HEK293 (cell line): ENCODE data around the gene RAP1GAP.

ENCODE experiments used
- GFI1B ChIP-seq: fragments of 450-650 bp; formaldehyde crosslinking; IDR thresholded peaks from 2 replicates; pipeline ENCODE4 v1.5.1; 2016; ENCODE audit warnings: missing biosample characterization, missing genetic modification characterization
- GLI4 ChIP-seq: fragments of 450-650 bp; formaldehyde crosslinking; IDR thresholded peaks from 2 replicates; pipeline ENCODE4 v1.5.1; 2016; ENCODE audit warnings: missing biosample characterization, missing genetic modification characterization
- HOXC10 ChIP-seq: sonication (generic); formaldehyde crosslinking; IDR thresholded peaks from 2 replicates; pipeline ENCODE4 v1.8.1; 2023; ENCODE audit warnings: mild to moderate bottlenecking, missing genetic modification reagents
- INSM2 ChIP-seq: fragments of 450-650 bp; formaldehyde crosslinking; IDR thresholded peaks from 2 replicates; pipeline ENCODE4 v1.5.1; 2016; ENCODE audit warnings: missing biosample characterization, missing genetic modification characterization
- KLF9 ChIP-seq: fragments of 450-650 bp; formaldehyde crosslinking; IDR thresholded peaks from 2 replicates; pipeline ENCODE4 v1.5.1; 2016; ENCODE audit warnings: missing biosample characterization, missing genetic modification characterization, low read depth
- MYNN ChIP-seq: fragments of 450-650 bp; formaldehyde crosslinking; IDR thresholded peaks from 2 replicates; pipeline ENCODE4 v1.5.1; 2016; ENCODE audit warnings: missing biosample characterization, missing genetic modification characterization, borderline replicate concordance
- PBX3 ChIP-seq: sonication (generic); formaldehyde crosslinking; IDR thresholded peaks from 2 replicates; pipeline ENCODE4 v1.8.1; 2022; ENCODE audit warnings: mild to moderate bottlenecking, moderate library complexity, missing genetic modification reagents
- SALL2 ChIP-seq: fragments of 450-650 bp; formaldehyde crosslinking; IDR thresholded peaks from 2 replicates; pipeline ENCODE4 v1.5.0; 2017; ENCODE audit warnings: missing biosample characterization, mild to moderate bottlenecking, missing genetic modification characterization, borderline replicate concordance
- TCF7L2 ChIP-seq: IDR thresholded peaks from 2 replicates; pipeline ENCODE4 v1.6.1; 2011; ENCODE audit warnings: low read depth, mild to moderate bottlenecking, inconsistent platforms, low read length, moderate library complexity, borderline replicate concordance
- WT1 ChIP-seq: fragments of 450-650 bp; formaldehyde crosslinking; IDR thresholded peaks from 2 replicates; pipeline ENCODE4 v1.5.1; 2016; ENCODE audit warnings: missing biosample characterization, missing genetic modification characterization
- ZBTB1 ChIP-seq: fragments of 450-650 bp; formaldehyde crosslinking; IDR thresholded peaks from 2 replicates; pipeline ENCODE4 v1.5.1; 2016; ENCODE audit warnings: missing biosample characterization, missing genetic modification characterization
- ZBTB17 ChIP-seq: fragments of 450-650 bp; formaldehyde crosslinking; IDR thresholded peaks from 2 replicates; pipeline ENCODE4 v1.5.1; 2016; ENCODE audit warnings: missing biosample characterization, missing genetic modification characterization
- ZBTB48 ChIP-seq: fragments of 450-650 bp; formaldehyde crosslinking; IDR thresholded peaks from 2 replicates; pipeline ENCODE4 v1.5.1; 2016; ENCODE audit warnings: missing biosample characterization, missing genetic modification characterization
- ZEB2 ChIP-seq: fragments of 450-650 bp; formaldehyde crosslinking; IDR thresholded peaks from 2 replicates; pipeline ENCODE4 v1.5.1; 2016; ENCODE audit warnings: missing biosample characterization, missing genetic modification characterization
- ZNF112 ChIP-seq: fragments of 450-650 bp; formaldehyde crosslinking; IDR thresholded peaks from 2 replicates; pipeline ENCODE4 v1.5.0; 2017; ENCODE audit warnings: missing biosample characterization, missing genetic modification characterization
- ZNF132 ChIP-seq: fragments of 450-650 bp; formaldehyde crosslinking; IDR thresholded peaks from 2 replicates; pipeline ENCODE4 v1.5.1; 2017; ENCODE audit warnings: missing biosample characterization, missing genetic modification characterization, borderline replicate concordance
- ZNF155 ChIP-seq: fragments of 450-650 bp; formaldehyde crosslinking; IDR thresholded peaks from 2 replicates; pipeline ENCODE4 v1.5.1; 2016; ENCODE audit warnings: missing biosample characterization, missing genetic modification characterization
- ZNF157 ChIP-seq: fragments of 450-650 bp; formaldehyde crosslinking; IDR thresholded peaks from 2 replicates; pipeline ENCODE4 v1.5.1; 2016; ENCODE audit warnings: missing biosample characterization, missing genetic modification characterization
- ZNF16 ChIP-seq: fragments of 450-650 bp; formaldehyde crosslinking; IDR thresholded peaks from 2 replicates; pipeline ENCODE4 v1.5.1; 2016; ENCODE audit warnings: low read depth, missing biosample characterization, missing genetic modification characterization
- ZNF169 ChIP-seq: fragments of 450-650 bp; formaldehyde crosslinking; IDR thresholded peaks from 2 replicates; pipeline ENCODE4 v1.5.1; 2016; ENCODE audit warnings: missing biosample characterization, missing genetic modification characterization
- ZNF24 ChIP-seq: fragments of 450-650 bp; formaldehyde crosslinking; IDR thresholded peaks from 2 replicates; pipeline ENCODE4 v1.5.1; 2016; ENCODE audit warnings: missing biosample characterization, missing genetic modification characterization
- ZNF311 ChIP-seq: fragments of 450-650 bp; formaldehyde crosslinking; IDR thresholded peaks from 2 replicates; pipeline ENCODE4 v1.5.1; 2017; ENCODE audit warnings: missing biosample characterization, missing genetic modification characterization, borderline replicate concordance
- ZNF324 ChIP-seq: fragments of 450-650 bp; formaldehyde crosslinking; IDR thresholded peaks from 2 replicates; pipeline ENCODE4 v1.5.1; 2016; ENCODE audit warnings: missing biosample characterization, missing genetic modification characterization
- ZNF335 ChIP-seq: fragments of 450-650 bp; formaldehyde crosslinking; conservative IDR thresholded peaks from 2 replicates; pipeline ENCODE4 v1.5.1; 2016; ENCODE audit warnings: missing biosample characterization, missing genetic modification characterization
- ZNF394 ChIP-seq: fragments of 450-650 bp; formaldehyde crosslinking; IDR thresholded peaks from 2 replicates; pipeline ENCODE4 v1.5.1; 2016; ENCODE audit warnings: missing biosample characterization, missing genetic modification characterization, mild to moderate bottlenecking, moderate library complexity, borderline replicate concordance
- ZNF398 ChIP-seq: fragments of 450-650 bp; formaldehyde crosslinking; IDR thresholded peaks from 2 replicates; pipeline ENCODE4 v1.5.1; 2017; ENCODE audit warnings: missing biosample characterization, missing genetic modification characterization
- ZNF473 ChIP-seq: fragments of 450-650 bp; formaldehyde crosslinking; IDR thresholded peaks from 2 replicates; pipeline ENCODE4 v1.5.1; 2017; ENCODE audit warnings: missing biosample characterization, missing genetic modification characterization
- ZNF530 ChIP-seq: fragments of 450-650 bp; formaldehyde crosslinking; IDR thresholded peaks from 2 replicates; pipeline ENCODE4 v1.5.1; 2016; ENCODE audit warnings: low read depth, missing biosample characterization, missing genetic modification characterization
- ZNF544 ChIP-seq: fragments of 450-650 bp; formaldehyde crosslinking; IDR thresholded peaks from 2 replicates; pipeline ENCODE4 v1.5.0; 2017; ENCODE audit warnings: missing biosample characterization, missing genetic modification characterization
- ZNF707 ChIP-seq: fragments of 450-650 bp; formaldehyde crosslinking; IDR thresholded peaks from 2 replicates; pipeline ENCODE4 v1.5.1; 2016; ENCODE audit warnings: missing biosample characterization, missing genetic modification characterization
- ZNF785 ChIP-seq: fragments of 450-650 bp; formaldehyde crosslinking; IDR thresholded peaks from 2 replicates; pipeline ENCODE4 v1.5.1; 2016; ENCODE audit warnings: missing biosample characterization, missing genetic modification characterization
- ZNF791 ChIP-seq: fragments of 450-650 bp; formaldehyde crosslinking; IDR thresholded peaks from 2 replicates; pipeline ENCODE4 v1.5.1; 2016; ENCODE audit warnings: missing biosample characterization, missing genetic modification characterization
- TF ChIP-seq, protein P1 (sequence below): fragments of 450-650 bp; formaldehyde crosslinking; IDR thresholded peaks from 2 replicates; pipeline ENCODE4 v1.5.1; 2017; ENCODE audit warnings: missing biosample characterization, missing genetic modification characterization
- TF ChIP-seq, protein P2 (sequence below): fragments of 450-650 bp; formaldehyde crosslinking; IDR thresholded peaks from 2 replicates; pipeline ENCODE4 v1.5.1; 2017; ENCODE audit warnings: missing biosample characterization, missing genetic modification characterization

RAP1GAP gene

DNA sequence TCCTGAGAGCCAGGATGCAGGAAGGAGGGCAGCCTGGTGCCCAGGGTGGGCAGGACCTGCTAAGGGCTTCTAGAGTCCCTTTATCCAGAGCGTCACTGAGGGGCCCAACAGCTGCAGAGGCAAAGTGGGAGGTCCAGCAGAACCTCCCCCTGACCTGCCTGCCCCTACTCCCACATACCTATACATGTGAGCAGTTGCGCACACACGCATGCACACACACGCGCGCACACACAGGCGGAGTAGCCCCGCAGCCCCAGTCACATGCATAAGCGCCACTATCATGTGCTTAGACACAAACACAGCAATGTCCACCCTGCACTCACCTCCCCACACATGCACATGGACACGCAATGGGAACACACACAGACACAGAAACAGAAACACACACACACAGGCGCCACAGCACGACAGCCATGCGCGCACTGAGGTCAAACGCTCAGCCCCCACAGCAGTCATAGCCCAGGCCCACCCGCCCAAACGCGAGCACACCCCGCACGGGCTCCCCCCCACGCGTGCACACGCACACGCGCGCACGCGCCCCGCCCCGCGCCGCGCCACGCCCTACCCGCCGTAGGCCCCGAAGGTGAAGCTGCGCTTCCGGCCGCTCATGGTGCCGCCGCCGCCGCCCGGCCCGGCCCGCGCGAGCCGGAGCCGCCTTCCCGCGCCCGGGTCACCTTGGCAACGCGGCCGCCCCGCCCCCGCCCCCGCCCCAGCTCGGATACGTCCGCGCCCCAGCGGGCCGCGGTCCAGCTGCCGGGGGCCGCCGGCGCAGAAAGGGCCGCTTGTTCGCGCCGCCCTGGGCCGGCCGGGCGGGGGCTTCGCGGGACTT is 17.7 kb downstream of the RAP1GAP start (continued):
- no peak for TF ChIP-seq GLI4 (tag by site-specific recombination)
- no peak; the same call in 1 of the 2 replicates for TF ChIP-seq ZNF785 (tag by site-specific recombination)
- TF ChIP-seq ZNF335 (tag by site-specific recombination), result peak; percentile 73
- TF ChIP-seq ZBTB17 (tag by site-specific recombination), result no peak
- no peak for TF ChIP-seq ZEB2 (tag by site-specific recombination)
- TF ChIP-seq ZNF112 (tag by site-specific recombination), result no peak
- TF ChIP-seq INSM2 (tag by site-specific recombination), result peak; percentile 77; the same call in 1 of the 2 replicates
- TF ChIP-seq ZBTB1, result 0 out of 2 replicates have a peak, but pooled peaks have one; percentile 36
- no peak for TF ChIP-seq ZNF169 (tag by site-specific recombination)
- no peak for TF ChIP-seq PBX3 (CRISPR knock-in tag)
- no peak for TF ChIP-seq ZNF155 (tag by site-specific recombination)
- TF ChIP-seq HOXC10 (CRISPR knock-in tag), result no peak
- no peak for TF ChIP-seq ZNF791
- no peak for TF ChIP-seq MYNN
- TF ChIP-seq ZNF473 (tag by site-specific recombination), result no peak
- TF ChIP-seq ZBTB48 (tag by site-specific recombination), result peak; percentile 45
- no peak; the same call in 1 of the 2 replicates for TF ChIP-seq ZNF394
- TF ChIP-seq ZNF530 (tag by site-specific recombination), result no peak
- TF ChIP-seq ZNF324 (tag by site-specific recombination), result no peak
- 0 out of 2 replicates have a peak, but pooled peaks have one; percentile 26 for TF ChIP-seq ZNF157 (tag by site-specific recombination)
- TF ChIP-seq WT1 (tag by site-specific recombination), result no peak
- no peak for TF ChIP-seq ZNF16 (tag by site-specific recombination)
- TF ChIP-seq GFI1B (tag by site-specific recombination), result no peak
- TF ChIP-seq TCF7L2, result no peak
- TF ChIP-seq ZNF311 (tag by site-specific recombination), result no peak
- TF ChIP-seq SALL2, result no peak
- peak; percentile 62; the same call in 1 of the 2 replicates for TF ChIP-seq KLF9 (tag by site-specific recombination)
- TF ChIP-seq, protein P1, sequence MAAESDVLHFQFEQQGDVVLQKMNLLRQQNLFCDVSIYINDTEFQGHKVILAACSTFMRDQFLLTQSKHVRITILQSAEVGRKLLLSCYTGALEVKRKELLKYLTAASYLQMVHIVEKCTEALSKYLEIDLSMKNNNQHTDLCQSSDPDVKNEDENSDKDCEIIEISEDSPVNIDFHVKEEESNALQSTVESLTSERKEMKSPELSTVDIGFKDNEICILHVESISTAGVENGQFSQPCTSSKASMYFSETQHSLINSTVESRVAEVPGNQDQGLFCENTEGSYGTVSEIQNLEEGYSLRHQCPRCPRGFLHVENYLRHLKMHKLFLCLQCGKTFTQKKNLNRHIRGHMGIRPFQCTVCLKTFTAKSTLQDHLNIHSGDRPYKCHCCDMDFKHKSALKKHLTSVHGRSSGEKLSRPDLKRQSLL (tag by site-specific recombination), result no peak
- TF ChIP-seq, protein P2, sequence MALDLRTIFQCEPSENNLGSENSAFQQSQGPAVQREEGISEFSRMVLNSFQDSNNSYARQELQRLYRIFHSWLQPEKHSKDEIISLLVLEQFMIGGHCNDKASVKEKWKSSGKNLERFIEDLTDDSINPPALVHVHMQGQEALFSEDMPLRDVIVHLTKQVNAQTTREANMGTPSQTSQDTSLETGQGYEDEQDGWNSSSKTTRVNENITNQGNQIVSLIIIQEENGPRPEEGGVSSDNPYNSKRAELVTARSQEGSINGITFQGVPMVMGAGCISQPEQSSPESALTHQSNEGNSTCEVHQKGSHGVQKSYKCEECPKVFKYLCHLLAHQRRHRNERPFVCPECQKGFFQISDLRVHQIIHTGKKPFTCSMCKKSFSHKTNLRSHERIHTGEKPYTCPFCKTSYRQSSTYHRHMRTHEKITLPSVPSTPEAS, result peak; percentile 93
- TF ChIP-seq ZNF24 (tag by site-specific recombination), result no peak
- no peak for TF ChIP-seq ZNF132
- TF ChIP-seq ZNF398 (tag by site-specific recombination), result peak; percentile 57
- no peak for TF ChIP-seq ZNF707 (tag by site-specific recombination)
- TF ChIP-seq ZNF544 (tag by site-specific recombination), result no peak
